Transverse colon (tissue), 4 donors: Measurements from ENCODE around the gene FTCD. TPM values are rescaled to one million over a fixed set of nuclear protein-coding genes. Genes with fewer than 3 reads are reported as not detected.

Experiments used
- DNase-seq: peaks from one replicate; pipeline ENCODE4 v3.0.0-alpha.2; 2019
- H3K27ac ChIP-seq, 4 donors: fragments of 200-600 bp; sonication (generic); 2 replicates each; pipeline ENCODE4 v1.5.1; 2016 to 2018; ENCODE audit warnings: inconsistent platforms in 4 of 4
- H3K27me3 ChIP-seq: fragments of 200-600 bp; sonication (generic); 2 replicates; pipeline ENCODE4 v1.5.1; 2017; ENCODE audit warnings: inconsistent platforms
- H3K36me3 ChIP-seq, 4 donors: fragments of 200-600 bp; sonication (generic); 2 replicates each; pipeline ENCODE4 v1.5.1; 2017 to 2019; ENCODE audit warnings: inconsistent platforms in 4 of 4
- H3K4me1 ChIP-seq, 4 donors: fragments of 200-600 bp; sonication (generic); 2 replicates each; pipeline ENCODE4 v1.5.1; 2017 to 2020; ENCODE audit warnings: inconsistent platforms in 4 of 4
- H3K4me3 ChIP-seq, 4 donors: fragments of 200-600 bp; sonication (generic); 1 replicate in 1 of 4; 2 replicates in 3 of 4; pipeline versions ENCODE4 v1.5.1 to v1.6.1; 2017 to 2019; ENCODE audit warnings: inconsistent platforms in 4 of 4
- H3K9me3 ChIP-seq, 2 donors: fragments of 200-600 bp; sonication (generic); 2 replicates each; pipeline ENCODE4 v1.5.1; 2017 to 2019; ENCODE audit warnings: inconsistent platforms in 2 of 2
- CTCF ChIP-seq, 5 experiments: fragments of 200-600 bp in 3 of 5; fragments of 450-650 bp in 2 of 5; sonication (generic) in 3 of 5; IDR thresholded peaks; 1 replicate in 2 of 5; 2 replicates in 3 of 5; pipeline ENCODE4 v1.5.1; 2016 to 2017; ENCODE audit warnings: antibody characterized with exemption in 5 of 5, inconsistent platforms in 3 of 5, mild to moderate bottlenecking in 2 of 5, moderate library complexity in 1 of 5
- EP300 ChIP-seq: sonication (generic); formaldehyde crosslinking; IDR thresholded peaks from one replicate; pipeline ENCODE4 v1.6.1; 2017; ENCODE audit warnings: antibody characterized with exemption, low read depth
- POLR2A ChIP-seq: fragments of 450-650 bp; IDR thresholded peaks from one replicate; pipeline ENCODE4 v1.6.1; 2016; ENCODE audit warnings: antibody characterized with exemption, mild to moderate bottlenecking, moderate library complexity
- POLR2AphosphoS5 ChIP-seq, 3 donors: sonication (generic); formaldehyde crosslinking; IDR thresholded peaks; one replicate each; pipeline ENCODE4 v1.6.1; 2016; ENCODE audit warnings: antibody characterized with exemption in 3 of 3
- WGBS, 2 donors: methylation state at CpG; one replicate each; pipeline ENCODE4 v1.1.5; 2018; ENCODE audit warnings: low coverage in 1 of 2; 5-methylcytosine and 5-hydroxymethylcytosine counted together
- in situ Hi-C, 4 donors: fragments of 200-750 bp; cut with MboI; loops; one replicate each; pipeline versions ENCODE4 v1.15.0 to v1.15.1; 2017; ENCODE audit warnings: low sequenced_read_pairs in 3 of 4, low pct_ligation_motif_present in 1 of 4, low pct_unique_long_range_greater_than_20kb in 1 of 4
- intact Hi-C: fragments of 100-400 bp; cut with DNase I; formaldehyde crosslinking; loops from one replicate; pipeline ENCODE4 v1.15.1; 2023; ENCODE audit warnings: low total_unique reads
- total RNA-seq, 4 donors: library from RNA; depleted of rRNA; stranded (reverse); fragments of >200 nt; gene quantifications; one replicate each; pipeline ENCODE4 v1.1.0, GENCODE V29; 2016

The FTCD gene
- total RNA-seq, 4 donors from 2014 or later, result not detected

GRCh38 chr21:46096596-46097335, 58.6 kb downstream of the FTCD start:
- TF ChIP-seq POLR2AphosphoS5 (IDR thresholded peaks at IDR 0.05) (no peak), POLR2A (no peak), EP300 (no peak), CTCF (IDR thresholded peaks at IDR 0.05) (no peak)
- intact Hi-C loops, result no loop called here
- H3K27me3 ChIP-seq, result peaks cover 46% of the 10 kb centered on the region
- H3K4me1 ChIP-seq, result peaks cover 12 to 25% (median 20%) of the 10 kb centered on the region in 4 donors
- peak; percentile 8 for DNase-seq
- H3K36me3 ChIP-seq, result no peaks in the 10 kb centered on the region
- H3K27ac ChIP-seq, result peak overlapping the region; percentile 89 to 98 (median 94)
- in situ Hi-C loops, result no loop called here
- peak overlapping the region; percentile 55 to 83 (median 65) for H3K4me3 ChIP-seq
- WGBS, 2 donors, result 69 to 100% methylated on average over 1 to 14 of the region's 16 CpGs
- H3K9me3 ChIP-seq, result no peaks in the 10 kb centered on the region

- WGBS, 2 donors, result 80 to 84% methylated on average over 1 to 12 of the region's 12 CpGs
- intact Hi-C loops, result no loop called here
- Histone ChIP-seq H3K27me3 (peaks cover 38% of the 10 kb centered on the region), H3K4me3 (no peak overlapping the region), H3K27ac (peak overlapping the region; percentile 89 to 98 (median 94)), H3K4me1 (peaks cover 12 to 31% (median 24%) of the 10 kb centered on the region in 4 donors), H3K9me3 (no peaks in the 10 kb centered on the region), H3K36me3 (no peaks in the 10 kb centered on the region)
- TF ChIP-seq CTCF (IDR thresholded peaks at IDR 0.05), result no peak
- no peak for TF ChIP-seq EP300
- no peak for TF ChIP-seq POLR2AphosphoS5 (IDR thresholded peaks at IDR 0.05)
- TF ChIP-seq POLR2A, result no peak
- no peak for DNase-seq
- in situ Hi-C loops, result no loop called here
These were observed 59.4 kb downstream of the FTCD start for GRCh38 chr21:46095814-46096595.

DNA sequence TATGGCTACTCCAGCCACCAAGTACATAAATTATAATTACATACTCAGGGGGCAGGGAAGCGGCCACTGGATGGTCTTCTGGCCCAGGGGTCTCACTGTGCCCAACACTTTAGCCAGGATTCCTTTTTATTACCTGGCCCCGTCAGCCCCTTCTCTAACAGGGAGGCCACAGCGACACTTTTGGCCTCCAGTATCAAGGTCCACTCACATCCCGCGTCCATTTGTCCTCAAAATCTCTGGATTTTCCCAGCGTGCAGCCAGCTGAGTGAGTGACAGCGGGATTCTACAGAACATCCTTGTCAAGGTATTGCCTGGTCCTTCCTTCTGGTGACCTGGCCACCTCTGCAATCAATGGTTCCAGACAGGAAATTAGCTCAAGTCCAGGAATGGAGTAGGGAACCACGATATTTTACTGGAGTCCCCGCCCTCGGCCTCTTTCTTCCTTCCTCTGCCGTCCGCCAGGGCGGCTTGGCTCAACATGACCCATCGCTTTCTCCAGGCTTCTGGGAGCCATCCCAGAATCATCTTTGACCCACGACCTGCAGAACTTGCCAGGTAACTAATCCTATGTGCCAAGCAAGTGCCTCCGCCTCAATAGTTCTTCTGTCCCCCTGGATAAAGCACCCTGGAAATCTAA, 60.2 kb downstream of the FTCD start:
- Histone ChIP-seq H3K4me1 (peaks cover 12 to 31% (median 24%) of the 10 kb centered on the region in 4 donors), H3K27ac (peak overlapping the region; percentile 89 to 98 (median 94)), H3K36me3 (no peaks in the 10 kb centered on the region), H3K4me3 (no peak overlapping the region), H3K27me3 (peaks cover 31% of the 10 kb centered on the region), H3K9me3 (no peaks in the 10 kb centered on the region)
- in situ Hi-C loops, result no loop called here
- no peak for DNase-seq
- TF ChIP-seq EP300 (no peak), POLR2A (no peak), CTCF (IDR thresholded peaks at IDR 0.05) (no peak), POLR2AphosphoS5 (IDR thresholded peaks at IDR 0.05) (no peak)
- intact Hi-C loops, result no loop called here
- WGBS, 2 donors, result 72% methylated on average over 16 of the region's 16 CpGs; no CpG with 5 or more reads in 1 of the 2 donors
